Pancreas (tissue), 10 donors: ENCODE data around the gene DGKH. TPM values are rescaled to one million over a fixed set of nuclear protein-coding genes. Genes with fewer than 3 reads are reported as not detected.

Source experiments
- ATAC-seq, 4 donors: fragments of 200-7000 bp; cut with Tn5 transposase; one replicate each; pipeline versions ENCODE4 v1.8.0 to v1.9.1; 2020; ENCODE audit warnings: mild to moderate bottlenecking in 4 of 4, moderate library complexity in 4 of 4
- DNase-seq, 6 donors: peaks; one replicate each; pipeline ENCODE4 v3.0.0-alpha.2; 2020
- FAIRE-seq: peaks from 2 replicates; lab custom pipeline; 2012; peaks lifted over from hg19 to GRCh38; lab: Jason Lieb, UNC
- H3K27ac ChIP-seq, 4 donors: fragments of 200-600 bp; sonication (generic); 1 replicate in 3 of 4; 2 replicates in 1 of 4; pipeline versions ENCODE4 v1.5.0 to v1.8.0; 2020
- H3K27me3 ChIP-seq, 4 donors: fragments of 200-600 bp; one replicate each; pipeline ENCODE4 v1.8.0; 2021
- H3K36me3 ChIP-seq, 3 donors: fragments of 200-600 bp; sonication (generic) in 1 of 3; one replicate each; pipeline versions ENCODE4 v1.5.0 to v1.8.0; 2020 to 2021
- H3K4me1 ChIP-seq, 3 donors: fragments of 200-600 bp; one replicate each; pipeline ENCODE4 v1.8.0; 2021
- H3K4me3 ChIP-seq, 4 donors: fragments of 200-600 bp; sonication (generic) in 2 of 4; one replicate each; pipeline versions ENCODE4 v1.5.0 to v1.8.0; 2020 to 2021
- H3K9me3 ChIP-seq, 4 donors: fragments of 200-600 bp; one replicate each; pipeline ENCODE4 v1.8.0; 2021
- WGBS, 2 donors: extraction: QIAGEN DNeasy Blood & Tissue Kit; methylation state at CpG; one replicate each; pipeline ENCODE4 v1.1.7; 2013; 5-methylcytosine and 5-hydroxymethylcytosine counted together
- intact Hi-C, 3 donors: fragments of 100-400 bp; cut with DNase I; formaldehyde crosslinking; loops; one replicate each; pipeline versions ENCODE4 v1.11.1 to v1.14.2; 2022
- polyA plus RNA-seq, 2 donors: library from polyadenylated mRNA; stranded (reverse); fragments of 200-250 nt; gene quantifications; one replicate each; pipeline ENCODE4 v1.2.3, GENCODE V29; 2013
- total RNA-seq, 6 donors: library from RNA; stranded (reverse); fragmentation: NEBNext Ultra II Directional in 4 of 6; extraction: Animal tissue kit (Norgen Biotek cat#: 25700) in 4 of 6; gene quantifications; one replicate each; pipeline versions ENCODE4 v1.2.1 to v1.2.4, GENCODE V29; 2021 to 2023
- TF ChIP-seq, protein P1 (sequence below), 4 donors: fragments of 200-600 bp; sonication (generic) in 3 of 4; IDR thresholded peaks; one replicate each; pipeline versions ENCODE4 v1.5.0 to v1.8.0; 2021; ENCODE audit warnings: antibody characterized with exemption in 4 of 4
- donor health status: healthy with polysubstance abuse.
- donor health status: DM: no; HTN: no; CAD: no; lungs with moderate emphysema.
- donor health status: DM: no; HTN: no; CAD: no.
- donor health status: control.
- donor health status: control.
- donor health status: Bipolar disorder and iron deficiency.
- donor health status: DM: yes; HTN: yes; CAD: no.
- donor health status: DM: no; HTN: no; CAD: no.
- donor health status: DM: no; HTN: no; CAD: no.
- donor health status: DM: yes; HTN: yes; CAD: no.

The DGKH gene
- total and polyA plus RNA-seq, 8 donors: 0.87 to 5.0 (median 1.6) TPM

DNA sequence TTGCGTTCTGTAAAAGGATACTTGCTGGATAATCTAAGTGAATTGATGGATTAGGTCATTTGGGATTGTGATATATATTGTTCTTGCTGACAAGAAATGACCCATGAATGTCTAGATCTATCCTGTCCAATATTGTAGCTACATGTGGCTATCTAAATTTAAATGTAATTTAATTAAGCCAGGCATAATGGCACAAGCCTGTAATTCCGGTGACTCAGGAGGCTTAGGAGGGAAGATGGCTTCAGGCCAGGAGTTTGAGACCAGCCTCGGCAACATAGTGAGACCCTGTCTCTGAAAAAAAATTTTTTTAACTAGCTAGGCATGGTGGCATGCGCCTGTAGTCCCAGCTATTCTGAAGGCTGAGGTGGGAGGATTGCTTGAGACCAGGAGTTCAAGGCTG is 184.2 kb downstream of the DGKH start:
- no peaks in the 10 kb centered on the region for H3K36me3 ChIP-seq
- no peak for ATAC-seq

DNA sequence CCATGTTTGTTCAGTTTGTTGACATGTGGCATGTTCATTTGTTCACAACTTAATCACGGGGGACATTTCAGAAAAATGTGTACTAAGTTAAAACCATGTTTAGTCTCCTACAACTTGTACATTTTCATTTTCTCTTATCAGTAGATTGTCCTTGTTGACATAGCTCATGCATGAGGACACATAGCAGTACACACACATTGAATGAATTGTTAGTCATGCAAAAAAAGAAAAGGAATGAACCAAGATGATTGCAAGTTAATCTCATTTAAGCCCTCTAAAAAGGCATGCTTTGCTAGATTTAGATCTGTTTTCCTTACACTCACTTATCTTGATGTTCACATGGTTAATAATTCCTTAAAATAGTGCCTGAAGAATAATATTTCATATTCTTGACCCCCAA is 185.3 kb downstream of the DGKH start:
- no peak overlapping the region for H3K27ac ChIP-seq
- DNase-seq: no peak
- H3K27me3 ChIP-seq: no peaks in the 10 kb centered on the region
- no peak for FAIRE-seq
- WGBS, 2 donors: 18 to 23% methylated on average over 1 of the region's 1 CpG
- intact Hi-C loops: no loop called here
- H3K9me3 ChIP-seq: no peaks in the 10 kb centered on the region
- no peaks in the 10 kb centered on the region for H3K36me3 ChIP-seq
- peak in 1 of 4 donors; percentile 24 for ATAC-seq
- TF ChIP-seq, protein P1, sequence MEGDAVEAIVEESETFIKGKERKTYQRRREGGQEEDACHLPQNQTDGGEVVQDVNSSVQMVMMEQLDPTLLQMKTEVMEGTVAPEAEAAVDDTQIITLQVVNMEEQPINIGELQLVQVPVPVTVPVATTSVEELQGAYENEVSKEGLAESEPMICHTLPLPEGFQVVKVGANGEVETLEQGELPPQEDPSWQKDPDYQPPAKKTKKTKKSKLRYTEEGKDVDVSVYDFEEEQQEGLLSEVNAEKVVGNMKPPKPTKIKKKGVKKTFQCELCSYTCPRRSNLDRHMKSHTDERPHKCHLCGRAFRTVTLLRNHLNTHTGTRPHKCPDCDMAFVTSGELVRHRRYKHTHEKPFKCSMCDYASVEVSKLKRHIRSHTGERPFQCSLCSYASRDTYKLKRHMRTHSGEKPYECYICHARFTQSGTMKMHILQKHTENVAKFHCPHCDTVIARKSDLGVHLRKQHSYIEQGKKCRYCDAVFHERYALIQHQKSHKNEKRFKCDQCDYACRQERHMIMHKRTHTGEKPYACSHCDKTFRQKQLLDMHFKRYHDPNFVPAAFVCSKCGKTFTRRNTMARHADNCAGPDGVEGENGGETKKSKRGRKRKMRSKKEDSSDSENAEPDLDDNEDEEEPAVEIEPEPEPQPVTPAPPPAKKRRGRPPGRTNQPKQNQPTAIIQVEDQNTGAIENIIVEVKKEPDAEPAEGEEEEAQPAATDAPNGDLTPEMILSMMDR (IDR thresholded peaks at IDR 0.05): no peak
- no peak overlapping the region for H3K4me3 ChIP-seq
- H3K4me1 ChIP-seq: no peaks in the 10 kb centered on the region

More for the DNA sequence above, 184.2 kb downstream of the DGKH start:
- WGBS, 2 donors: 89 to 98% methylated on average over 4 of the region's 4 CpGs
- no peaks in the 10 kb centered on the region for H3K9me3 ChIP-seq
- FAIRE-seq (no peak), DNase-seq (no peak)
- H3K27me3 ChIP-seq: no peaks in the 10 kb centered on the region
- TF ChIP-seq, protein P1 (IDR thresholded peaks at IDR 0.05): no peak
- H3K27ac ChIP-seq: no peak overlapping the region
- intact Hi-C loops: no loop called here
- no peaks in the 10 kb centered on the region for H3K4me1 ChIP-seq
- H3K4me3 ChIP-seq: no peak overlapping the region

DNA sequence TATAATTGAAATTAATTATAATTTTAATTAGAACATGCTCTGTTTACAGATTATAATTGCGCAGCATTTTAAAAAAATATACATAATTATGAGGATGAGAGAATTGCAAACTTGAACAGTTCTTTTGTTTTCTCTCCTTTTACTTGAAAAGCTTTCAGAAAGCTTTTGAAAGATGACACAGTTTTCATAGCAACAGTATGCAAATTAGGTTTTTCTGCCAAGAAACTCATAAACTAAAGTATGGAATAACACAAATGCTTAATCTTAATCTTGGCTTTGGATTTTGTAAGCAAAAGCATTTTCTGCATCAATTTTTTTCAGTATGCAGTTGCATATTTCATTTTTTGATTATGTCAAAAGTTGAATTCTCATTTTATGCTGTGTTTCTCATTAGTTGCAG is 190.7 kb downstream of the DGKH start:
- H3K27ac ChIP-seq: no peak overlapping the region
- H3K27me3 ChIP-seq: no peaks in the 10 kb centered on the region
- 85 to 100% methylated on average over 1 of the region's 1 CpG for WGBS, 2 donors
- ATAC-seq: no peak
- intact Hi-C loops: no loop called here
- FAIRE-seq: no peak
- H3K9me3 ChIP-seq: no peaks in the 10 kb centered on the region
- DNase-seq: no peak
- no peaks in the 10 kb centered on the region for H3K4me1 ChIP-seq
- H3K36me3 ChIP-seq: no peaks in the 10 kb centered on the region
- no peak overlapping the region for H3K4me3 ChIP-seq
- TF ChIP-seq, protein P1 (IDR thresholded peaks at IDR 0.05): no peak

DNA sequence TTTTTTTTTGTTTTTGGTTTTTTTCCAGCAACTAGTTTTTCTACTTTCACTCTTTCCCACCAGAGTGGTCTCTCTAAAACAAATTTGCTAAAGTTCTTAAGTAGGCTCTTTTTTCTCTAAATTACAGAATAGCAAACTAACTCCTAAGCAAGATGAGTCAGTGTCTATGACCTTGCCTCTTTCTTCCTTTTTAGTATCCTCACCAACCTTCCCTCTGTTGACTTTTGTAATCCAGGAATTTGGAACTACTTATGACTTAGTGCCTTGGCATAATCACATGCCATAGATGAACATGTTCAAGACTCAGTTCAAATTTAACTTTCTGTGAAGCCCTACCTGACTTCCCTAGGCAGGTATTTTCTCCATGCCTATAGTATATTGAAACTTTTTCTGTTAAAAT is 191.2 kb downstream of the DGKH start:
- DNase-seq (no peak), FAIRE-seq (no peak), ATAC-seq (no peak)
- no peak overlapping the region for H3K4me3 ChIP-seq
- intact Hi-C loops: no loop called here
- no peaks in the 10 kb centered on the region for H3K9me3 ChIP-seq
- TF ChIP-seq, protein P1 (IDR thresholded peaks at IDR 0.05): no peak
- H3K4me1 ChIP-seq: no peaks in the 10 kb centered on the region
- no peaks in the 10 kb centered on the region for H3K27me3 ChIP-seq
- no peaks in the 10 kb centered on the region for H3K36me3 ChIP-seq
- H3K27ac ChIP-seq: no peak overlapping the region

DNA sequence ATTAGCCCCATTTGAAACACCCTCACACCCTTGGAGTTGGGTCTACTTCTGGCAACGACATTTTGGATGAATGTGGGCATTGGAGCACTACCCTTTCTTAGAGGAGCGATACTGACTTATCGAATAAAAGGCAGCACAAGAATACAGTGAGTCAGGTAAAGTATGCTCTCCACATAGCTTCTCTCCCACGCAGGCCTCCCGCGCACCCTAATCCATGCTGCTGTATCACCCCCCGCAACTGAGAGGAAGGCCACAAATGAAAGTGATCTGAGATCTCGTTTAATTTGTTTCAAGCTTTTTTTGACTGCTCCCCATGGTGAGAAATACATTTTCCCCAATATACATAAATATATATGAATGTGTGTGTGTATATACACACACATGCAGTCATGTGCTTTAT is 198.1 kb downstream of the DGKH start:
- H3K27ac ChIP-seq: no peak overlapping the region
- DNase-seq (no peak), FAIRE-seq (no peak), ATAC-seq (no peak)
- H3K36me3 ChIP-seq: no peaks in the 10 kb centered on the region
- intact Hi-C loops: no loop called here
- WGBS, 2 donors: 84 to 93% methylated on average over 8 of the region's 8 CpGs
- H3K4me1 ChIP-seq: no peaks in the 10 kb centered on the region
- H3K4me3 ChIP-seq: no peak overlapping the region
- TF ChIP-seq, protein P1 (IDR thresholded peaks at IDR 0.05): no peak
- H3K9me3 ChIP-seq: no peaks in the 10 kb centered on the region
- H3K27me3 ChIP-seq: no peaks in the 10 kb centered on the region
